Anterior cingulate cortex (tissue), 58 donors: ENCODE data around the gene FAM221B.

Experiments
- DNase-seq, 58 donors: peaks; one replicate each; lab custom pipeline; 2025; lab: John Stamatoyannopoulos, UW

The FAM221B gene

GRCh38 chr9:35828716-35829083, at the start of gene FAM221B:
Gene FAM221B, minus strand, starts transcription at chr9:35828732. Its CDS starts 2,571 bp downstream, at chr9:35826161.
- peak in 5 of 58 donors; percentile 27 to 77 (median 44) for DNase-seq

GRCh38 chr9:35872505-35872904, 44.0 kb upstream of the FAM221B start:
- no peak for DNase-seq

GRCh38 chr9:35871545-35871944, 43.0 kb upstream of the FAM221B start:
- no peak for DNase-seq

GRCh38 chr9:35870351-35870923, 41.9 kb upstream of the FAM221B start, which contains the start of gene OR13J1:
Gene OR13J1, minus strand, starts transcription at chr9:35870401. Its CDS starts 0 bp downstream, at chr9:35870401.
- no peak for DNase-seq

GRCh38 chr9:35869621-35870216, 41.2 kb upstream of the FAM221B start:
- no peak for DNase-seq

- DNase-seq, result no peak
Observed at GRCh38 chr9:35868933-35869332, 40.4 kb upstream of the FAM221B start.

- no peak for DNase-seq
Observed at GRCh38 chr9:35867538-35867937, 39.0 kb upstream of the FAM221B start.

GRCh38 chr9:35864695-35865255, 36.2 kb upstream of the FAM221B start:
- no peak for DNase-seq

- DNase-seq, result no peak
Observed at GRCh38 chr9:35863583-35863982, 35.1 kb upstream of the FAM221B start.

GRCh38 chr9:35862328-35862727, 33.8 kb upstream of the FAM221B start:
- DNase-seq, result no peak

GRCh38 chr9:35861161-35861897, 32.8 kb upstream of the FAM221B start:
- DNase-seq, result no peak

GRCh38 chr9:35859990-35860339, 31.4 kb upstream of the FAM221B start:
- no peak for DNase-seq

- peak in 13 of 58 donors; percentile 8 to 54 (median 26) for DNase-seq
Observed at GRCh38 chr9:35859310-35859989, 30.9 kb upstream of the FAM221B start.

GRCh38 chr9:35858458-35858857, 29.9 kb upstream of the FAM221B start:
- DNase-seq, result no peak

GRCh38 chr9:35856882-35857281, 28.4 kb upstream of the FAM221B start:
- DNase-seq, result no peak

GRCh38 chr9:35856206-35856605, 27.7 kb upstream of the FAM221B start:
- no peak for DNase-seq

- DNase-seq, result no peak
Observed at GRCh38 chr9:35854091-35854762, 25.7 kb upstream of the FAM221B start.

GRCh38 chr9:35852876-35853865, 24.6 kb upstream of the FAM221B start:
- DNase-seq, result no peak

GRCh38 chr9:35852267-35852815, 23.8 kb upstream of the FAM221B start:
- DNase-seq, result no peak
